HG03439 (cell line): ENCODE results near the gene AP2S1.
"Not testable (repeated sequence)": the region's sequence is repeated elsewhere in the genome, so short reads cannot be mapped to it uniquely, and the experiment has no call there.

Source experiments
- ATAC-seq: cut with Tn5 transposase; IDR thresholded peaks from one replicate; pipeline ENCODE4 v1.9.1; 2021; ENCODE audit warnings: mild to moderate bottlenecking, moderate library complexity; ENCODE audit not compliant: unreplicated experiment

The AP2S1 gene

DNA sequence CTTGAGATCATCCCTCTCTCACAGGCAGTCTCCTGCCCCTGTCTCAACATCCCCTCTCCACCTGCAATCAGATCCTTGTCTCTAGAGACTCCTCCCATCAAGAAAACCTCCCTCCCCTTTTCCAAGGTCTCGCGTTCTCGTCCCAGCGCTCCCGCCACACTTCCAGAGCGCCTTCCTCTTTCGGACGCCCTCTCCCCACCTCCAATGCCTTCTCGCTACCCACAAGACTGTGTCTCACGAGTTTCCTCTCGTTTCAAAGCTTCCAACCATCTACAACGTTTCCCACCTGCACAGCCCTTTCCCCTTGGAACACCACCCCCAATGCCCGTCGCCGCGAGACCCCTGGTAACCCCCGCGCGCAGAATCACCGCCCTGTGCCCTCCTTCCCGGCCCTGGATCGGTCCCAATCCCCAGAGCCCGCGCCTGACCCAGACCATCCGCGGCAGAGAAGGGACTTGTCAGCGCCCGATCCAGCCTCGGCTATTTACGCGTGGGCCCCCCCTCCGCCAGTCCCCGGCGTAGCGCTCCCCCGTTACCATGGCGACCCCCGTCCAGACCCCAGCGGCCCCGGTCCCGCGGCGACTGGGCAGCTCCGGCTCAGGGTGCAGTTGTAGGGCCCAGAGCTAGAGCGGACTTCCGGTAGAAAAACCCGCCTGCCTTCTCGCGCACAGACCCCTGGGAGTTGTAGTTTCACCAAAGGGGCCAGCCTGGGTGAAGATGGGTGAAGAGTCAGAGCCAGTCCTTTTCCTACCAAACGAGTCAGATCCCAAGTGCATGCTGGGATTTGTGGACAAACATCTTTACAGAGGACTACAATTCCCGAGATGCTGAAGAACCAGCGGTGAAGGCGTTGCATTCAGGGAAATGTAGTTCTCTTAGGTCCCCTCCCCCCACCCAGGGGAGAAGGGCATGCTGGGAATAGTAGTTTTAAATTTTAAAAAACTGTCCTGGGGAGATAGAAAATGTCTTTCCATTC is at the start of gene AP2S1:
TSS of gene AP2S1 (minus strand) at position 619 of the 976 bp plus-strand sequence. CDS start at position 539, 80 bp downstream.
- ATAC-seq: peak; percentile 90

GRCh38 chr19:46900341-46900740 is 49.7 kb upstream of the AP2S1 start:
- ATAC-seq: no peak

- no peak for ATAC-seq
These were observed 48.1 kb upstream of the AP2S1 start for GRCh38 chr19:46898731-46899130.

GRCh38 chr19:46896076-46896794 is 45.6 kb upstream of the AP2S1 start:
- no peak for ATAC-seq

GRCh38 chr19:46892252-46893179 is 41.9 kb upstream of the AP2S1 start:
- ATAC-seq: no peak

DNA sequence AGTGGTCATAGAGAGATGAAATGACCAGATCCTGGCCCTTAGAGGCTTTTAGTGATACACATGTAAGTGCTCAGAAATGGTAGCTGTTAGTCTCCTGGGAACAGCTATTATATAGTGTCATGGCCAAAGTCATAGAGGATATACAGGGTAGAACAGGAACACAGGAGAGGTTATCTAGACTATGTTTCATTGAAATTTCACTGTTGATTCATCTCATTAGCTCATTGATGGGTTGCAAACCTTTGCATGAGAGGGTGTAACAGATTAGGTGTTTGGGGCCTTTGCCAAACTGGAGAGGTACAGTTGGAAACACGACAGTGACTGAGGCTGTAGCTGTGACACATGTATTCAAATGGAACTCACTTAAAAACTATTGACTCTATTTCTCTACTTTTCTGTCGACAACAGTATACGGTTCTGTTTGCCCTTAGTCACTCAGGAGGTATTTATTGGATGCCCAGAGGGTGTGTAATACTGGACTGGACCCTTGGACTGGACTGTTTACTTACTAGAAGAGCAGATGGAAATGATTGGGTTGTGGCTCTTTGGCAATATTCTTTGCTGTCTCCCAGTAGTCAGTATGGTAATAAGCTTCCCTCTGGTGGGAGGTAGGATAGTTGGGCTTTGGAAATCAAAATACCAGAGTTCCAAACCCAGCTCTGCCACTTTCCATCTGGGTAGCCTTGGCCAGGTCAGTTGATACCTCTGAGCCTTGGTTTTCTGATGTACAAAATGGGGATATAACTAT is 40.0 kb upstream of the AP2S1 start:
- ATAC-seq: no peak

DNA sequence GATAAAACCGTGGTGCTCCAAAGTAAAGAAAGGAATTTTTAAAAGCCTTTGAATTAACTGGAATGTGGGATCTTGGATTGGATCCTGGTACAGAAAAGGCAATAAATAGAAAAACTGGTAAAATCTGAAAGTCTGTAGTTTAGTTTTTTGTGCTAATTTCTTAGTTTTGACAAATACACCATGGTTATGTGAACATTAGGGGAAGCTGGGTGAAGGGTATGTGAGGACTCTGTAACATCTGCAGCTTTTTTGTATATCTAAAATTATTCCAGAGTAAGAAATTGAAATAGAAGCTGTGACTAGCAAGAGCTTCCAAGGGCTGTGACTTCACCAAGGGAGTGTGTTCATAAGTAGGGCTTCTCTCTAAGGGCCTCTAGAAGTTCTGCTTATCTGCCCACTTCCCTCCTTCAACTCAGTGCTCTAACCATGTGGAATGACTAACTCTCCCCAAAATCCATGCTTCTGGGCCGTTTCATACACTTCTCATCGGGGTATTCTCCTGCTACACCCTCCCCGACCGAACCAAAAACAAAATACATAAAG is 36.7 kb upstream of the AP2S1 start:
- no peak for ATAC-seq

GRCh38 chr19:46886546-46887239 is 36.0 kb upstream of the AP2S1 start:
- ATAC-seq: no peak

DNA sequence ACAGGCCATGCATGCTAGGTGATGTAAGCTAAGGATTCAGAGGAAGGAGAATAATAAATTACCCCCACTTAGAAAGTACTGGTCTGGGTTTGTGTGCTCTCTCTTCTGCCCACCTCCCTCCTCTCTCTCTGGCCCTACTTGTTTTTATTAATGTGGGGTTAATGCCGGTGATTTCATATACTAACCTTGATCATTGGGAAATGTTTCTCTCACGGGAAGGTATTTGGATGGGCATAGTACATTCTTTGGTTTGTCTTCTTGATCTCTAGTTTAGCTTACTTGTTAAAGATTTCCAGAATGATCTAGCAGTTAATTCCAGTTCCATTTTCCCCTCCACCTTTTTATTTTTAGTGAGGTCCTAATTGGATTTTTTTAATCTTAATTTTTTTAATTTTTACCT is 34.8 kb upstream of the AP2S1 start:
- no peak for ATAC-seq

DNA sequence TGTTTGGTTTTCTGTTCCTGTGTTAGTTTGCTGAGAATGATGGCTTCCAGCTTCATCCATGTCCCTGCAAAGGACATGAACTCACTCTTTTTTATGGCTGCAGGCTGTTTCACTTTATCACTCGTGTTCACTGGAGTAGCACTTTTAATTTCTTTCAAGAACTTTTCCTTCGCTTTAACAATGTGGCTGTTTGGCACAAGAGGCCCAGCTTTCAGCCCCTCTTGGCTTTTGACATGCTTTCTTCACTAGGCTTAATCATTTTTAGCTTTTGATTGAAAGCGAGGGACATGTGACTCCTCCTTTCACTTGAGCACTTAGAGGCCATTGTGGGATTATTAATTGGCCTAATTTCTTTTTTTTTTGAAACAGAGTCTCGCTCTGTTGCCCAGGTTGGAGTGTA is 32.1 kb upstream of the AP2S1 start:
- ATAC-seq: not testable (repeated sequence)

DNA sequence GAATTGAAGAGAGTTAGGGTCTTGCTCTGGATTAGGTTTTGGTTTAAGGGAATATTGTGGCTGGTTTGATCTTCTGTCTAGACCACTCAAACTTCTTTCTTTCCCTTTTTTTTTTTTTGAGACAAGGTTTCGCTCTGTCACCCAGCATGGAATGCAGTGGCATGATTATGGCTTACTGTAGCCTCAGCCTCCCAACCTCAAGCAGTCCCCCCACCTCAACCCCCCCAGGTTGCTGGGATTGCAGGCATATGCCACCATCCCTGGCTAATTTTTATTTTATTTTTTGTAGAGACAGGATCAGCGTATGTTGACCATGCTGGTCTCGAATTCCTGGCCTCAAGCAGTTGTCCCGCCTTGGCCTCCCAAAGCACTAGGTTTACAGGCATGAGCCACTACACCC is 31.4 kb upstream of the AP2S1 start:
- ATAC-seq: no peak

DNA sequence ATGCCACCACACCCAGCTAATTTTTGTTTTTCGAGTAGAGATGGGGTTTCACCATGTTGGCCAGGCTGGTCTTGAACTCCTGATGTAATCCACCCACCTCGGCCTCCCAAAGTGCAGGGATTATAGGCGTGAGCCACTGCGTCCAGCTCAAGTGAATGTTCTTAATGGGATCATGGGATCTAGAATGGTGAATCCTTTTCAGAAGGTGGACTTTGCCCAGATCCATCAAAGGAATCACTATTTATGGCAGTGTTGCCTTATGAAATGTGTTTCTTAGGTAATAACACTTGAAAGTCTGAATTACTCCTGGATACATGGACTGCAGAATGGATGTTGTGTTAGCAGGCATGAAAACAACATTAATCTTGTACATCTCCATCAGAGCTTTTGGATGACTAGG is 30.4 kb upstream of the AP2S1 start:
- ATAC-seq: no peak

- ATAC-seq: no peak
These were observed 29.8 kb upstream of the AP2S1 start for GRCh38 chr19:46880431-46880830.

- ATAC-seq: no peak
These were observed 28.1 kb upstream of the AP2S1 start for GRCh38 chr19:46878613-46879375.

GRCh38 chr19:46875657-46876056 is 25.0 kb upstream of the AP2S1 start:
- no peak for ATAC-seq

DNA sequence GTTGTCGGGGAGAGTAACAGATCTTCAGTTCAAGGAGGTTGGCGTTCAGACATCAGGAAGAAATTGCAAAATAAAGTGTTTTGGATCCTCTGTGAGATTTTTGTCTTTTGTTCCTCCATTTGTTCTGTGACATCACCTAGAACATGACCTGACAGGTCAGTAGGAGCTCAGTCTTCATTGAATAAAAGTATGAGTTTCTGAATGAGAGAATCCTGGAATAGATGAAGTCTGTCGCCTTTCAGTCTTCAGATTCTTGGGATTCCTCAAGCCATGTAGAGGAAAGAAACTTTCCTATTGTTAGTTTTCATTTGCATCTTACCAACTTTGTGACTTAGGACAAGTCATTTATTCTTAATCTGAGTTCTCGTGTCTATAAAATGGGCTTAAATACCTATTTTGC is 24.6 kb upstream of the AP2S1 start:
- no peak for ATAC-seq

GRCh38 chr19:46872967-46873366 is 22.3 kb upstream of the AP2S1 start:
- no peak for ATAC-seq

- not testable (repeated sequence) for ATAC-seq
These were observed 20.5 kb upstream of the AP2S1 start for GRCh38 chr19:46871173-46871572.
